ENCODE measurements around the gene NECAB2.

NECAB2 gene

GRCh38 chr16:83967091-83967490 lies 953 bp upstream of the NECAB2 start:
- DNase-seq (ENCODE audit: low read depth, low spot score) = no peak

- DNase-seq (ENCODE audit: low read depth, low spot score) = peak; percentile 25
Measured at GRCh38 chr16:83968306-83968851, 335 bp downstream of the NECAB2 start.

GRCh38 chr16:83968891-83969649 lies 1.0 kb downstream of the NECAB2 start:
- no peak for DNase-seq (ENCODE audit: low read depth, low spot score)

GRCh38 chr16:83969771-83970429 lies 1.9 kb downstream of the NECAB2 start:
- DNase-seq (ENCODE audit: low read depth, low spot score) = no peak

- no peak for DNase-seq (ENCODE audit: low read depth, low spot score)
Measured at GRCh38 chr16:83970430-83970815, 2.4 kb downstream of the NECAB2 start.

- no peak for DNase-seq (ENCODE audit: low read depth, low spot score)
Measured at GRCh38 chr16:83971165-83972130, 3.4 kb downstream of the NECAB2 start.

GRCh38 chr16:83972256-83973008 lies 4.4 kb downstream of the NECAB2 start:
- no peak for DNase-seq (ENCODE audit: low read depth, low spot score)

- DNase-seq (ENCODE audit: low read depth, low spot score) = no peak
Measured at GRCh38 chr16:83973077-83973476, 5.0 kb downstream of the NECAB2 start.

- DNase-seq (ENCODE audit: low read depth, low spot score) = no peak
Measured at GRCh38 chr16:83973581-83974385, 5.7 kb downstream of the NECAB2 start.

GRCh38 chr16:83974475-83974874 lies 6.4 kb downstream of the NECAB2 start:
- DNase-seq (ENCODE audit: low read depth, low spot score) = no peak

GRCh38 chr16:83975590-83976260 lies 7.7 kb downstream of the NECAB2 start:
- DNase-seq (ENCODE audit: low read depth, low spot score) = no peak

- DNase-seq (ENCODE audit: low read depth, low spot score) = no peak
Measured at GRCh38 chr16:83977056-83977815, 9.2 kb downstream of the NECAB2 start.

GRCh38 chr16:83978401-83978904 lies 10.4 kb downstream of the NECAB2 start:
- no peak for DNase-seq (ENCODE audit: low read depth, low spot score)

GRCh38 chr16:83979441-83979840 lies 11.4 kb downstream of the NECAB2 start:
- no peak for DNase-seq (ENCODE audit: low read depth, low spot score)

- DNase-seq (ENCODE audit: low read depth, low spot score) = no peak
Measured at GRCh38 chr16:83980794-83981193, 12.8 kb downstream of the NECAB2 start.

GRCh38 chr16:83981799-83982198 lies 13.8 kb downstream of the NECAB2 start:
- DNase-seq (ENCODE audit: low read depth, low spot score) = no peak

GRCh38 chr16:83983491-83983890 lies 15.4 kb downstream of the NECAB2 start:
- no peak for DNase-seq (ENCODE audit: low read depth, low spot score)

GRCh38 chr16:83989300-83989699 lies 21.3 kb downstream of the NECAB2 start:
- DNase-seq (ENCODE audit: low read depth, low spot score) = peak; percentile 35

GRCh38 chr16:83990492-83990891 lies 22.4 kb downstream of the NECAB2 start:
- no peak for DNase-seq (ENCODE audit: low read depth, low spot score)
